Dendritic cell treated with granulocyte-macrophage colony-stimulating factor and Interleukin-4, amounts not matched to agents 40 ng/mL and 50 ng/mL, for 4 days (primary cell): ENCODE results near the gene BRPF1.
A peak's percentile ranks its signal among the peaks of the same experiment; 100 is the strongest.

Experiments
- H3K27ac Mint-ChIP-seq: one replicate; pipeline ENCODE4 v1.8.0; 2022; ENCODE audit warnings: mild to moderate bottlenecking, mixed read lengths
- H3K27me3 Mint-ChIP-seq: one replicate; pipeline ENCODE4 v1.8.0; 2022; ENCODE audit warnings: mild to moderate bottlenecking, mixed read lengths
- H3K36me3 Mint-ChIP-seq: one replicate; pipeline ENCODE4 v1.8.0; 2022; ENCODE audit warnings: low read depth, mixed read lengths
- H3K4me1 Mint-ChIP-seq: one replicate; pipeline ENCODE4 v1.8.0; 2022; ENCODE audit warnings: low read depth, mixed read lengths
- H3K4me3 Mint-ChIP-seq: one replicate; pipeline ENCODE4 v1.8.0; 2022; ENCODE audit warnings: mild to moderate bottlenecking, moderate library complexity, mixed read lengths
- H3K9me3 Mint-ChIP-seq: one replicate; pipeline ENCODE4 v1.8.0; 2022; ENCODE audit warnings: mixed read lengths
- intact Hi-C: fragments of 100-400 bp; cut with micrococcal nuclease; formaldehyde crosslinking; loops from one replicate; pipeline ENCODE4 v1.15.0; 2022

BRPF1 gene

DNA sequence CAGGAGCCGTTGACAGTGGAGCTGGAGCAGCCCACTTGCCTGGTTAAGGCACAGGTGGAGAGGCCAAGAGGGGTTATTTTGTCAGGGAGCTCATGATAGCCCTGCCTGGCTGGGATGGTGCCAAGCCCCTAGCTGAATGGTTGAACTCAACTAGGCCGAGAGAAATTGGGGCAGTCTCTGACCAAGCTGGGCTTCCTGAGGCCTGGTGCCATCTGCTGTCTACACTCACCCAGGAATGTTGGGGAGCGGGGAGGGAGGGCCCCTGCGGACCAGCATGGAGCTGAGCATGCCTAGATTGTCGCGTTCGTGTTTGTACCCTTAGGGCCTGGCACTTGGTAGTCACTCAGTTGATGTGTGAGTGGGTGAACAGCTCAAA lies 1.2 kb downstream of the BRPF1 start:
- Mint-ChIP-seq H3K4me1 (peaks cover 75% of the 10 kb centered on the region), H3K36me3 (peaks cover 70% of the 10 kb centered on the region), H3K4me3 (peak overlapping the region; percentile 89), H3K27me3 (no peaks in the 10 kb centered on the region), H3K27ac (peak overlapping the region; percentile 90), H3K9me3 (no peaks in the 10 kb centered on the region)
- intact Hi-C loops: no loop called here

DNA sequence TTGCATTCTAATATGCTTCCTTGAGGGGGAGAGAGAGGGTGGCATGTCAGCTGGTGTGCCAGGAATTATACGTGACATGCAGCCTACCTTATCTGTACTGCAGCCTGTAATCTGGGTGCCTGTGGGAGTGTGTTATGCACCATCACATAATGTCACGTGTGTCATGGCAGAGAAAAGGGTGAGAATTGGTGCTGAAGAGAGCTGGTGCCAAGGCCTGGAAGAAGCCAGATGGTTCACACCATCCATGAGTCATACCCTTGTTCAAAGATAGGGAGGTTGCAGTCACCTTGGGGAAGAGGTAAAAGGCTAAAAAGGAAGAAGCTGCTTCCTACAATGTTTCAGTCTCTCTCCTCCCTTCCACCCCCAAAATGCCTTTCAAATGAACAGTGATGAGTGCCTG lies 5.3 kb downstream of the BRPF1 start:
- Mint-ChIP-seq H3K27ac (peak overlapping the region; percentile 64), H3K4me1 (peaks cover 65% of the 10 kb centered on the region)

DNA sequence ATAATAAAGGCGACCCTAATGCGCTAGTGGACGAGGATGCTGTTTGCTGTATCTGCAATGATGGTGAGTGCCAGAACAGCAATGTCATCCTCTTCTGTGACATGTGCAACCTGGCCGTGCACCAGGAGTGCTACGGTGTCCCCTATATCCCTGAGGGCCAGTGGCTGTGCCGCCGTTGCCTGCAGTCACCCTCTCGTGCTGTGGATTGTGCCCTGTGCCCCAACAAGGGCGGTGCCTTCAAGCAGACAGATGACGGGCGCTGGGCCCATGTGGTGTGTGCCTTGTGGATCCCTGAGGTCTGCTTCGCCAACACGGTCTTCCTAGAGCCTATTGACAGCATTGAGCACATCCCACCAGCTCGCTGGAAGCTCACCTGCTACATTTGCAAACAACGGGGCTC lies 7.6 kb downstream of the BRPF1 start:
- H3K4me3 Mint-ChIP-seq: no peak overlapping the region
- H3K27ac Mint-ChIP-seq: no peak overlapping the region
- intact Hi-C loops: no loop called here
- peaks cover 45% of the 10 kb centered on the region for H3K4me1 Mint-ChIP-seq
- H3K9me3 Mint-ChIP-seq: no peaks in the 10 kb centered on the region
- peaks cover 99% of the 10 kb centered on the region for H3K36me3 Mint-ChIP-seq
- no peaks in the 10 kb centered on the region for H3K27me3 Mint-ChIP-seq

More for the DNA sequence above, 5.3 kb downstream of the BRPF1 start:
- Mint-ChIP-seq H3K27me3 (no peaks in the 10 kb centered on the region), H3K36me3 (peaks cover 97% of the 10 kb centered on the region), H3K9me3 (no peaks in the 10 kb centered on the region), H3K4me3 (no peak overlapping the region)
- intact Hi-C loops: no loop called here

DNA sequence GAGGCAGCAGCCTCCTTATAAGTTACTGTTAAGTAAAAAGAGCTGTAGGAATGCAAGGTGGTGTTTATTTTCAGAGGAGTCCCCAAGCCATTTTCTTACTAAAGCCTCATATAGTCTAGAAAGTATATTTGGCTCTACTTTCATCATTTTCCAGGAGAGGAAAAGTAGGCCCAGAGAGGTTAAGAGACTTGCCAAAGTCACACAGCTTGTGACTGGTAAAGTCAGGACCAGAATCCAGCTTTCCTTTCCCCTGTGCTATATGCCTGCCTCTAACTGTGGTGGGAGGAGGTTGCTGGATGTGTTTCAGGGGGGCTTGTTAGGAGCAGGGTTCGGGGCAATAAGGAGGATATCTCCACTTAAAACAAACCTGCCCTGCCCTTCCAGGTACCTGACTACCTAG lies 11.0 kb downstream of the BRPF1 start:
- no peaks in the 10 kb centered on the region for H3K9me3 Mint-ChIP-seq
- H3K4me1 Mint-ChIP-seq: peaks cover 18% of the 10 kb centered on the region
- intact Hi-C loops: no loop called here
- peaks cover 100% of the 10 kb centered on the region for H3K36me3 Mint-ChIP-seq
- no peak overlapping the region for H3K27ac Mint-ChIP-seq
- H3K4me3 Mint-ChIP-seq: no peak overlapping the region
- H3K27me3 Mint-ChIP-seq: no peaks in the 10 kb centered on the region

DNA sequence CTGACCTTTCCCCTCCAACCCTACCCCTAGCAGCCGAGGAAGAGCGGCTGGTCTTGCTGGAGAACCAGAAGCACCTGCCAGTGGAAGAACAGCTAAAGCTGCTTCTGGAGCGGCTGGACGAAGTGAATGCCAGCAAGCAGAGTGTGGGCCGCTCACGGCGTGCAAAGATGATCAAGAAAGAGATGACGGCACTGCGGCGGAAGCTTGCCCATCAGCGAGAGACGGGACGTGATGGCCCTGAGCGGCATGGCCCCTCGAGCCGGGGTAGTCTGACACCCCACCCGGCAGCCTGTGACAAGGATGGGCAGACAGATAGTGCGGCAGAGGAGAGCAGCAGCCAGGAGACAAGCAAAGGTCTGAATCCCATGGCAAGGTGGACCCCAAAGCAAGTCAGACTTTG lies 12.0 kb downstream of the BRPF1 start:
- H3K36me3 Mint-ChIP-seq: peaks cover 100% of the 10 kb centered on the region
- H3K4me3 Mint-ChIP-seq: no peak overlapping the region
- H3K27me3 Mint-ChIP-seq: no peaks in the 10 kb centered on the region
- intact Hi-C loops: no loop called here
- H3K27ac Mint-ChIP-seq: no peak overlapping the region
- H3K4me1 Mint-ChIP-seq: peaks cover 14% of the 10 kb centered on the region
- no peaks in the 10 kb centered on the region for H3K9me3 Mint-ChIP-seq

DNA sequence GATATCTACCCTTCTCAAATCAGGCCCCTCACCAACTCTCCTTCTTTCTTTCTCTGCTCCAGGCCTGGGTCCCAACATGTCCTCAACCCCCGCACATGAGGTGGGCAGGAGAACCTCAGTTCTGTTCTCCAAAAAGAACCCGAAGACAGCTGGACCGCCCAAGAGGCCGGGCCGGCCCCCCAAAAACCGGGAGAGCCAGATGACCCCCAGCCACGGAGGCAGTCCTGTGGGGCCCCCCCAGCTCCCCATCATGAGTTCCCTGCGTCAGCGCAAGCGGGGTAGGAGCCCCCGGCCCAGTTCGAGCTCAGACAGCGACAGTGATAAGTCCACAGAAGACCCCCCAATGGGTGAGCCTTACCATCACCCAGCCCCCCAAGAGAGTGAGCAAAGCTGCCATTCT lies 12.6 kb downstream of the BRPF1 start:
- Mint-ChIP-seq H3K36me3 (peaks cover 100% of the 10 kb centered on the region), H3K9me3 (no peaks in the 10 kb centered on the region), H3K27ac (no peak overlapping the region)

DNA sequence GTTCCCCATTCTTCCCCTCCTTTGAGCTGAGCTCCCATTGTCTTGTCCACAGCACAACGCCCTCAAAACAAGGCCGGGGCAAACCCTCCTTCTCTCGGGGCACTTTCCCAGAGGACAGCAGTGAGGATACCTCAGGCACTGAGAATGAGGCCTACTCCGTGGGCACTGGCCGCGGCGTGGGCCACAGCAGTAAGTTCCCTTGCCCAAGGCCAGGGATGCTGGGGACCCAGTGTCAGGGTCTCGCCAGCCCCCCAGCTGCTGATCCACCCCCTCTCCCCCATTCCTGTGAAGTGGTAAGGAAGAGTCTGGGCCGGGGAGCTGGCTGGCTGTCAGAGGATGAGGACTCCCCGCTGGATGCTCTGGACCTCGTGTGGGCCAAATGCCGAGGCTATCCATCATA lies 14.0 kb downstream of the BRPF1 start:
- Mint-ChIP-seq H3K27ac (no peak overlapping the region), H3K4me3 (no peak overlapping the region), H3K27me3 (no peaks in the 10 kb centered on the region), H3K36me3 (peaks cover 97% of the 10 kb centered on the region), H3K9me3 (no peaks in the 10 kb centered on the region), H3K4me1 (peaks cover 19% of the 10 kb centered on the region)
- intact Hi-C loops: no loop called here

More for the DNA sequence above, 12.6 kb downstream of the BRPF1 start:
- H3K27me3 Mint-ChIP-seq: no peaks in the 10 kb centered on the region
- peaks cover 16% of the 10 kb centered on the region for H3K4me1 Mint-ChIP-seq
- intact Hi-C loops: no loop called here
- H3K4me3 Mint-ChIP-seq: no peak overlapping the region

DNA sequence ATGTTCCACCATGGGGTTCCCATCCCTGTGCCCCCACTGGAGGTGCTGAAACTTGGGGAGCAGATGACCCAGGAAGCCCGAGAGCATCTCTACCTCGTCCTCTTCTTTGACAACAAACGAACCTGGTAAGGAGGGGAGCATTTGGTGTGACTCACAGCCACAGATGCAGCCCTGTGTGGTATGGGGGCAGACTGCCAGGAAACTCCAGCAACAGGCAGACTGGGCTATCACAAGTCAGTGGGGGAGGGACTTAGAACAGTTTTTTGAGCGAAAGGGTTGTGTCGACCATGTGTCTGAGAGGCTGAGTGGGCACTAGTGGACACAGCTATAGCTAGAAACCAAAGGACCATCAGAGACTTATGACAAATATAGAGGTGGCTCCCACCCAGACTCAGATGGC lies 14.8 kb downstream of the BRPF1 start:
- H3K27ac Mint-ChIP-seq: no peak overlapping the region
- intact Hi-C loops: no loop called here
- no peaks in the 10 kb centered on the region for H3K9me3 Mint-ChIP-seq
- no peaks in the 10 kb centered on the region for H3K27me3 Mint-ChIP-seq
- H3K36me3 Mint-ChIP-seq: peaks cover 92% of the 10 kb centered on the region
- H3K4me1 Mint-ChIP-seq: peaks cover 25% of the 10 kb centered on the region
- H3K4me3 Mint-ChIP-seq: no peak overlapping the region

DNA sequence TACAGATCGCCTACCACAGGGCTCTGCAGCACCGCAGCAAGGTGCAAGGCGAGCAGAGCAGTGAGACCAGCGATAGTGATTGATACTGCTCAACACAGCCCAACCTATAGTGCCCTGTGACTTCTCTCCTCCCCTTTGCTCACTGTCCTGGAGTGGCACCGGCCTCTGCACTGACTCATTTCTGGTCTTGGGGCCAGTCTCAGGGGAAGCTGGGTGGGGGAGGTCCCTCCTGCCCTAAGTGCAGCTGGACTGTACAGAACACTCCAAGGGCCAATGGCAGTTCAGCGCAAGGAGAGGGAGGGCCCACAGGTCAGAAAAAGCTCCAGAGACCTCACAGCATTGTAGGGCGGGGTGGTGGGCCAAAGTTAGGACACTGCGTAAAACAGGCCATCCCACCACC lies 15.7 kb downstream of the BRPF1 start:
- peaks cover 33% of the 10 kb centered on the region for H3K4me1 Mint-ChIP-seq
- H3K27me3 Mint-ChIP-seq: no peaks in the 10 kb centered on the region
- no peak overlapping the region for H3K27ac Mint-ChIP-seq
- no peaks in the 10 kb centered on the region for H3K9me3 Mint-ChIP-seq
- H3K4me3 Mint-ChIP-seq: no peak overlapping the region
- peaks cover 92% of the 10 kb centered on the region for H3K36me3 Mint-ChIP-seq
- intact Hi-C loops: no loop called here

DNA sequence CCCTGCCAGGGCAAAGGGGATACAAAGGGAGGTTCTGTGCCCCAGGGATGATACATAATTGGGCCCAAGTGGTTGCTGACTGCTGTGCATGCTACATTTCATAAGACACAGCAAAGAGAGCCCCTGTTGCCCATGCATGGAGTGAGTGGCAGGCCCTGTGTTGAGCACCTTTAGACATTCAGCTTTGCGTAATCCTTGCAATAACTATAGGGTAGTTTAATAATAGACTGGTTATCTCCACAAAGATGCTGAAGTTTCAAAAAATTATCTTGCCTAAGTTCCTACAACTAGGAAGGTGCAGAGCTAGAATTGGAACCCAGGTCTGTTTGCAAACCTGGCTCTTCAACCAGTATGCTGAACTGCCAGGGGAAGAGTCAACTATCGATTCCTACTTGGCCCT lies 16.5 kb downstream of the BRPF1 start:
- Mint-ChIP-seq H3K9me3 (no peaks in the 10 kb centered on the region), H3K27me3 (no peaks in the 10 kb centered on the region), H3K4me1 (peaks cover 33% of the 10 kb centered on the region), H3K27ac (no peak overlapping the region), H3K4me3 (no peak overlapping the region), H3K36me3 (peaks cover 92% of the 10 kb centered on the region)
- intact Hi-C loops: loop anchor here (2.0 kb wide), 1 partner anchor 13 kb away; no protein-coding TSS in a partner anchor

DNA sequence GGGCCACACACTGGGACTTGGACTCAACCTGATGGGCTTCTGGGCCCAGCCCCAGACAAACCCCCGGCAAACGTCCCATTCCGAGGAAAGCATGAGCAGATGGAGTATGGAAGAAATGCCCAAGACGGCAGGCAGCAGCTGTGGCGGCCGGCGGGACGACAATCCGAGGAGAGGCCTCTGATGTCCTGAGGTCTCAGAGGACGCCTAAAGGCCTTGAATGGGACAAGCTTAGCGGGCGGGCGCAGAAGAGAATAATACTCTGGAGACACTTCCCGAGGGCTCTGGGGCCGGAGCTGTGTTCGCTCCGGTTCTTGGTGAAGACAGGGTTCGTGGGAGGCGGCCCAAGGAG lies 17.7 kb downstream of the BRPF1 start:
- intact Hi-C loops: loop anchor here (2.0 kb wide), 1 partner anchor 14 kb away; no protein-coding TSS in a partner anchor
- H3K4me1 Mint-ChIP-seq: peaks cover 36% of the 10 kb centered on the region

DNA sequence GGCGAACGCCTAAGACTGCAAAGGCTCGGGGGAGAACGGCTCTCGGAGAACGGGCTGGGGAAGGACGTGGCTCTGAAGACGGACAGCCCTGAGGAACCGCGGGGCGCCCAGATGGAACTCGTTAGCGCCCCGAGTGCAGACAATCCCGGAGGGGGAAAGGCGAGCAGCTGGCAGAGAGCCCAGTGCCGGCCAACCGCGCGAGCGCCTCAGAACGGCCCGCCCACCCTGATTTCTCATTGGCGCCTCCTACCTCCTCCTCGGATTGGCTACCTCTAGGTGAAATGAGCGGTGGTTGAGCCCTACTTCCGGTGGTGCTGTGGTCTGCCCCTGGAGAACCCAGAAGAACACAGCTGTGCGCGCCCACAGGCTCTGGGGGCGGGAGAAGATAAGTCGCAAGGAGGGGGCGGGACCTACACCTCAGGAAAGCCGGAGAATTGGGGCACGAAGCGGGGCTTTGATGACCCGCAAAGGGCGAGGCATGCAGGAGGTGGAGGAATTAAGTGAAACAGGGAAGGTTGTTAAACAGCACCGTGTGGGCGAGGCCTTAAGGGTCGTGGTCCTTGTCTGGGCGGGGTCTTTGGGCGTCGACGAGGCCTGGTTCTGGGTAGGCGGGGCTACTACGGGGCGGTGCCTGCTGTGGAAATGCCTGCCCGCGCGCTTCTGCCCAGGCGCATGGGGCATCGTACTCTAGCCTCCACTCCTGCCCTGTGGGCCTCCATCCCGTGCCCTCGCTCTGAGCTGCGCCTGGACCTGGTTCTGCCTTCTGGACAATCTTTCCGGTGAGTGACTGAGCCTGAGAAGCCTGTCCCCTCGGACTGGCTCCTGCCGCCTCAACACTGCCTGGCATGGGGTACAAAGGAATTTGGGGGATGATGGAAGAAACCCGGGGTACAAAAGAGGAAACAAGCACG lies 18.4 kb downstream of the BRPF1 start, which contains the start of gene OGG1:
OGG1 (plus strand) TSS at position 308 of the 911 bp plus-strand sequence; CDS start at position 643, 335 bp downstream.
- Mint-ChIP-seq H3K27ac (peak within 1 kb of the TSS; percentile 92), H3K27me3 (no peaks in the 10 kb centered on the region), H3K4me1 (peaks cover 42% of the 10 kb centered on the region), H3K9me3 (no peaks in the 10 kb centered on the region), H3K36me3 (peaks cover 90% of the 10 kb centered on the region), H3K4me3 (peak within 1 kb of the TSS; percentile 85)
- intact Hi-C loops: loop anchor here (2.0 kb wide), 2 partner anchors 15 to 43 kb away; partner anchors contain the start of genes ARPC4 and TADA3

More for the DNA sequence above, 17.7 kb downstream of the BRPF1 start:
- Mint-ChIP-seq H3K27ac (peak overlapping the region; percentile 92), H3K27me3 (no peaks in the 10 kb centered on the region), H3K36me3 (peaks cover 90% of the 10 kb centered on the region), H3K9me3 (no peaks in the 10 kb centered on the region), H3K4me3 (peak overlapping the region; percentile 85)

DNA sequence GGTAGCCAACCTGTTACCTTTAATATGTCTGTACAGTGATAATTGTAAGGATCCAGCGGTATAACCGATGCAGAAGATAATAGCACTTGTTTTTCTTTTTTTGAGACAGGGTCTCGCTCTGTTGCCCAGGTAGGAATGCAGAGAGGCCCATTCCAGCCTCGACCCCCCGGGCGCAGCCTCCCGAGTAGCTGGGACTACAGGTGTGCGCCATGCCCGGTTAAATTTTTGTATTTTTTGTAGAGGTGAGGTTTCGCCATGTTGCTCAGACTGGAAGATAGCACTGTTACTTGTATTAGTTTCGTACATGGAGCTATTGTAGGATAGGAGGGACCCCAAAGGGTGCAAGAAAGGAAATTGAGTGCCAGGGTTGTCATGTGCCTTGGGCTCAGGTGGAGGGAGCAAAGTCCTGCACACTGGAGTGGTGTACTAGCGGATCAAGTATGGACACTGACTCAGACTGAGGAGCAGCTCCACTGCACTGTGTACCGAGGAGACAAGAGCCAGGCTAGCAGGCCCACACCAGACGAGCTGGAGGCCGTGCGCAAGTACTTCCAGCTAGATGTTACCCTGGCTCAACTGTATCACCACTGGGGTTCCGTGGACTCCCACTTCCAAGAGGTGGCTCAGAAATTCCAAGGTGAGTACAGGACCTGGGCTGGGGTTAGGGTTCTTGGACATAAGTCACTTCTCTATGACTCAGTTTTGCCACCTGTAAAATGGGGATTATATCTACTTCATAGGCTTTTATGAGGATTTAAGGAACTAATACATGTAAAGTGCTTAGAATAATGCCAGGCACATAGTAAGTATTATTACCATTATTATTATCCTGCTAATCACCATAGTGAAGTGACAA lies 19.2 kb downstream of the BRPF1 start:
- Mint-ChIP-seq H3K36me3 (peaks cover 88% of the 10 kb centered on the region), H3K27ac (peak overlapping the region; percentile 92), H3K27me3 (no peaks in the 10 kb centered on the region), H3K4me3 (peak overlapping the region; percentile 85), H3K4me1 (peaks cover 47% of the 10 kb centered on the region), H3K9me3 (no peaks in the 10 kb centered on the region)
- intact Hi-C loops: loop anchor here (2.0 kb wide), 1 partner anchor 42 kb away; the partner anchor contains the start of genes ARPC4 and TADA3

DNA sequence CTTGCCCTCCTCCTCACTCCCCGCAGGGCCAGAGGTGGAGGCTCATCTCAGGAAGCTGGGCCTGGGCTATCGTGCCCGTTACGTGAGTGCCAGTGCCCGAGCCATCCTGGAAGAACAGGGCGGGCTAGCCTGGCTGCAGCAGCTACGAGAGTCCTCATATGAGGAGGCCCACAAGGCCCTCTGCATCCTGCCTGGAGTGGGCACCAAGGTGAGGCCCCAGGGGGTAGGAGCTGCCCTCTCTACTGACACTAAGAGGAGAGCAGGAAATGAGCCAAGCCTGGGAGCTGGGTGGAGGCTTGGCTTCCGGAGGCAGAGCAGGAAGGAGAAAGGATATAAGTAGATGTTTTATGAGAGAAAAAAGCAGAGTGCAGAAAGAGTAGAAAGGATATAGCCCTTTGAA lies 23.1 kb downstream of the BRPF1 start:
- intact Hi-C loops: no loop called here
- Mint-ChIP-seq H3K27me3 (no peaks in the 10 kb centered on the region), H3K9me3 (no peaks in the 10 kb centered on the region), H3K27ac (peak overlapping the region; percentile 6), H3K36me3 (peaks cover 91% of the 10 kb centered on the region), H3K4me3 (no peak overlapping the region), H3K4me1 (peaks cover 38% of the 10 kb centered on the region)
